ENCODE measurements around the gene CXCR4.
"Not testable (repeated sequence)": the region's sequence is repeated elsewhere in the genome, so short reads cannot be mapped to it uniquely, and the experiment has no call there.

CXCR4 gene

GRCh38 chr2:136081582-136082210 lies 36.3 kb downstream of the CXCR4 start:
- H3K27me3 ChIP-seq: no peaks in the 10 kb centered on the region
- H3K9me3 ChIP-seq: no peaks in the 10 kb centered on the region
- no peaks in the 10 kb centered on the region for H3K36me3 ChIP-seq
- no peak for DNase-seq
- H3K4me3 ChIP-seq (ENCODE audit: low read depth, low read length): no peak overlapping the region
- H3K4me1 ChIP-seq: no peaks in the 10 kb centered on the region
- TF ChIP-seq CTCF (IDR thresholded peaks at IDR 0.05; ENCODE audit: low read depth, low read length): no peak

GRCh38 chr2:136080114-136080513 lies 37.8 kb downstream of the CXCR4 start:
- DNase-seq: no peak
- Histone ChIP-seq H3K4me1 (no peaks in the 10 kb centered on the region), H3K4me3 (ENCODE audit: low read depth, low read length) (no peak overlapping the region), H3K9me3 (no peaks in the 10 kb centered on the region), H3K36me3 (no peaks in the 10 kb centered on the region), H3K27me3 (no peaks in the 10 kb centered on the region)
- TF ChIP-seq CTCF (IDR thresholded peaks at IDR 0.05; ENCODE audit: low read depth, low read length): no peak

GRCh38 chr2:136077107-136077506 lies 40.8 kb downstream of the CXCR4 start:
- no peaks in the 10 kb centered on the region for H3K4me1 ChIP-seq
- no peak for DNase-seq
- H3K4me3 ChIP-seq (ENCODE audit: low read depth, low read length): no peak overlapping the region

GRCh38 chr2:136075476-136075875 lies 42.5 kb downstream of the CXCR4 start:
- DNase-seq: no peak
- H3K27me3 ChIP-seq: no peaks in the 10 kb centered on the region
- H3K4me3 ChIP-seq (ENCODE audit: low read depth, low read length): no peak overlapping the region
- no peak for TF ChIP-seq CTCF (IDR thresholded peaks at IDR 0.05; ENCODE audit: low read depth, low read length)
- no peaks in the 10 kb centered on the region for H3K4me1 ChIP-seq
- no peaks in the 10 kb centered on the region for H3K9me3 ChIP-seq
- no peaks in the 10 kb centered on the region for H3K36me3 ChIP-seq

More at GRCh38 chr2:136077107-136077506, 40.8 kb downstream of the CXCR4 start:
- Histone ChIP-seq H3K36me3 (no peaks in the 10 kb centered on the region), H3K9me3 (no peaks in the 10 kb centered on the region), H3K27me3 (no peaks in the 10 kb centered on the region)
- no peak for TF ChIP-seq CTCF (IDR thresholded peaks at IDR 0.05; ENCODE audit: low read depth, low read length)

- H3K9me3 ChIP-seq: no peaks in the 10 kb centered on the region
- H3K4me3 ChIP-seq (ENCODE audit: low read depth, low read length): no peak overlapping the region
- H3K36me3 ChIP-seq: no peaks in the 10 kb centered on the region
- no peak for DNase-seq
- TF ChIP-seq CTCF (IDR thresholded peaks at IDR 0.05; ENCODE audit: low read depth, low read length): no peak
- H3K4me1 ChIP-seq: no peaks in the 10 kb centered on the region
- H3K27me3 ChIP-seq: no peaks in the 10 kb centered on the region
Measured at GRCh38 chr2:136072621-136073020, 45.3 kb downstream of the CXCR4 start.

GRCh38 chr2:136071887-136072286 lies 46.1 kb downstream of the CXCR4 start:
- not testable (repeated sequence) for H3K36me3 ChIP-seq; H3K4me3 ChIP-seq (ENCODE audit: low read depth, low read length); H3K9me3 ChIP-seq; H3K4me1 ChIP-seq; DNase-seq; H3K27me3 ChIP-seq

GRCh38 chr2:136070913-136071312 lies 47.0 kb downstream of the CXCR4 start:
- no peak for DNase-seq
- no peak for TF ChIP-seq CTCF (IDR thresholded peaks at IDR 0.05; ENCODE audit: low read depth, low read length)
- H3K27me3 ChIP-seq: no peaks in the 10 kb centered on the region
- no peaks in the 10 kb centered on the region for H3K9me3 ChIP-seq
- no peaks in the 10 kb centered on the region for H3K36me3 ChIP-seq
- no peak overlapping the region for H3K4me3 ChIP-seq (ENCODE audit: low read depth, low read length)
- no peaks in the 10 kb centered on the region for H3K4me1 ChIP-seq

Measured in BE2C (cell line).